ENCODE results near the gene DCC. TPM values are rescaled to one million over a fixed set of nuclear protein-coding genes. Genes with fewer than 3 reads are reported as not detected.

Gene DCC
- total RNA-seq, 4 donors from 2014 or later = 0.16 TPM; not detected in 3

DNA sequence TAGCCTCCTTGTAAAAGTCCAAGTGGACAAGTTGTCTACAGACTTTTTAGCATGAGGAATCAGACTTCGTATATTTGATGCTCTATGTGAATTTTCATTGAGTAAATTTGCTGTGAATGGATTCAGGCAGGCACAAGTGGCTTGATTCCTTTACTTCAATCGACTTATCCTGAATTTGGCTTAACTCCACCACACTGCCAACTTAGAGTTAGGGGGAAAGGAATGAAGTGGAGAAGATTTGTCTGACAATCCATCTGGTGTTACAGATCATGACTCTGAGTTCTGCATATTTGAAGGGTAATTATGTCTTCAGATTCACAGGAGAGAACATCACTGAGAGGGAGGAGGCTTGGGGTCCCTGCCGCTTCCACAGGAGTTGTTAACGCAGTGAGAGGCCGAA, 829.3 kb downstream of the DCC start:
- no peak for DNase-seq (ENCODE audit: low spot score in 2 of 2)

DNA sequence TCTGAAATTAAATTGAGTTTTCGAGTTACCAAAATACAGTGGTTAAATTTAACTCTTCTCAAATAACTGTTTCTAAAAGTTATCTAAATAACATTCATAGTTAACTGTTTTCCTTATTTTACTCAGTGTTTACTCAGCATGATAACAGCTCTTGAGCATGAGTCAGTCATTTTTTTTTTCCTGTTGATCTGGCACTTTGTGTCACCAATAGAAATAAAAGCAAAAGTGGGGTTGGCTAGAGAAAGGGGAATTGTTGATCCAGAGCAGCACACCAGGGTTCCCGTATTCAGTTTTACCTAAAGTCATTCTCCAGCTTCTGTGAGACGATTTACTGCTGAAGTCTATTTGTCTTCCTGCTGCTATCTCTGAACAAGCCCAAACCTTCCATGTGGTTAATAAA, 851.6 kb downstream of the DCC start:
- H3K27ac ChIP-seq = no peak overlapping the region
- H3K9me3 ChIP-seq = no peaks in the 10 kb centered on the region
- H3K4me1 ChIP-seq = no peaks in the 10 kb centered on the region
- H3K36me3 ChIP-seq = no peaks in the 10 kb centered on the region
- WGBS = 64% methylated on average over 3 of the region's 3 CpGs
- no peak overlapping the region for H3K4me3 ChIP-seq
- no peak for TF ChIP-seq POLR2AphosphoS5 (IDR thresholded peaks at IDR 0.05)
- TF ChIP-seq POLR2A (IDR thresholded peaks at IDR 0.05) = no peak
- no peak for TF ChIP-seq EP300 (IDR thresholded peaks at IDR 0.05)
- TF ChIP-seq, protein P1, sequence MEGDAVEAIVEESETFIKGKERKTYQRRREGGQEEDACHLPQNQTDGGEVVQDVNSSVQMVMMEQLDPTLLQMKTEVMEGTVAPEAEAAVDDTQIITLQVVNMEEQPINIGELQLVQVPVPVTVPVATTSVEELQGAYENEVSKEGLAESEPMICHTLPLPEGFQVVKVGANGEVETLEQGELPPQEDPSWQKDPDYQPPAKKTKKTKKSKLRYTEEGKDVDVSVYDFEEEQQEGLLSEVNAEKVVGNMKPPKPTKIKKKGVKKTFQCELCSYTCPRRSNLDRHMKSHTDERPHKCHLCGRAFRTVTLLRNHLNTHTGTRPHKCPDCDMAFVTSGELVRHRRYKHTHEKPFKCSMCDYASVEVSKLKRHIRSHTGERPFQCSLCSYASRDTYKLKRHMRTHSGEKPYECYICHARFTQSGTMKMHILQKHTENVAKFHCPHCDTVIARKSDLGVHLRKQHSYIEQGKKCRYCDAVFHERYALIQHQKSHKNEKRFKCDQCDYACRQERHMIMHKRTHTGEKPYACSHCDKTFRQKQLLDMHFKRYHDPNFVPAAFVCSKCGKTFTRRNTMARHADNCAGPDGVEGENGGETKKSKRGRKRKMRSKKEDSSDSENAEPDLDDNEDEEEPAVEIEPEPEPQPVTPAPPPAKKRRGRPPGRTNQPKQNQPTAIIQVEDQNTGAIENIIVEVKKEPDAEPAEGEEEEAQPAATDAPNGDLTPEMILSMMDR (IDR thresholded peaks at IDR 0.05) = no peak
- DNase-seq (ENCODE audit: low spot score in 2 of 2) = no peak
- no peaks in the 10 kb centered on the region for H3K27me3 ChIP-seq

More for the DNA sequence above, 829.3 kb downstream of the DCC start:
- no peaks in the 10 kb centered on the region for H3K36me3 ChIP-seq
- TF ChIP-seq POLR2A (IDR thresholded peaks at IDR 0.05) (no peak), POLR2AphosphoS5 (IDR thresholded peaks at IDR 0.05) (no peak), EP300 (IDR thresholded peaks at IDR 0.05) (no peak)
- TF ChIP-seq, protein P1 (IDR thresholded peaks at IDR 0.05) = no peak
- no peaks in the 10 kb centered on the region for H3K9me3 ChIP-seq
- H3K27me3 ChIP-seq = no peaks in the 10 kb centered on the region
- H3K27ac ChIP-seq = no peak overlapping the region
- H3K4me3 ChIP-seq = no peak overlapping the region
- 84% methylated on average over 5 of the region's 5 CpGs for WGBS
- no peaks in the 10 kb centered on the region for H3K4me1 ChIP-seq

DNA sequence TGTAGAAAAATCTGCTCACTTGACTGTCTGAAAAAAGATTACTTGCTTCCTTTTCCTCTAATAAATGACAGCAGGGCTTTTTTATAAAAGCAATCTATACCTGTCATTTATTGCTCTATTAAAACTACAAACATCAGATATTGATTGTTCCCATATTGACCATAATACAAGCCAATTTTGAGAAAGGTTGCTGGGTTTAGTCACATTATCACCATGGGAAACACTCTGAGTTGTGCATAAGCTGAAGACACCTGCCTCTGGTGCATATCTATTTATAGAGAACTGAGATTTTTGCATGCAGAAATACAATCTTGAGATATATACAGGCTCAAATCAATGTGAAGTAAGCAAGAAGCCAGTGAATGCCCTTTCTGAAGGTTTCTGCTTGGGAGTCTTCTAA, 853.9 kb downstream of the DCC start:
- Histone ChIP-seq H3K27ac (no peak overlapping the region), H3K9me3 (no peaks in the 10 kb centered on the region), H3K4me1 (no peaks in the 10 kb centered on the region), H3K36me3 (no peaks in the 10 kb centered on the region), H3K27me3 (no peaks in the 10 kb centered on the region), H3K4me3 (no peak overlapping the region)
- TF ChIP-seq POLR2A (IDR thresholded peaks at IDR 0.05) (no peak), POLR2AphosphoS5 (IDR thresholded peaks at IDR 0.05) (no peak), EP300 (IDR thresholded peaks at IDR 0.05) (no peak)
- TF ChIP-seq, protein P1 (IDR thresholded peaks at IDR 0.05) = no peak
- DNase-seq (ENCODE audit: low spot score in 2 of 2) = no peak

DNA sequence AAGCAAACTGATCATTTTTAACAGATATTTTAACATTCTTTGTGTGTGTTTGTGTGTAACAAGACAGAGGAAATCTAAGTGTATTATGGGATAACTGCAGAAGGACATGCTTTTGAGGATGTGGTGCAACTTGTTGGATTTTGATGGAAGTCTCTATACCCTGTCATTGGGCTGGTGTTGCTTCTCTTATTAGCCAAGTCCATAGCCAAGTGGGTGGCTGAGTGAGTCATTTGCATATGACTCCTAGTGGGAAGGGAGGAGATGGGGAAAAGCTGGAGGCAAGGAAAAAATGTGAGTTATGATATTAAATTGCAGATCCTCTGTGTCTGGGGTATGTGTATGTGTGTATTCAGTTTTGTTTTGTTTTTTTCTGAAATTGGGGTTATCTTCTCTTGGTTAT, 879.9 kb downstream of the DCC start:
- no peaks in the 10 kb centered on the region for H3K27me3 ChIP-seq
- no peaks in the 10 kb centered on the region for H3K9me3 ChIP-seq
- H3K4me1 ChIP-seq = no peaks in the 10 kb centered on the region
- H3K36me3 ChIP-seq = no peaks in the 10 kb centered on the region
- DNase-seq (ENCODE audit: low spot score in 2 of 2) = no peak
- H3K27ac ChIP-seq = no peak overlapping the region
- TF ChIP-seq POLR2AphosphoS5 (IDR thresholded peaks at IDR 0.05) (no peak), EP300 (IDR thresholded peaks at IDR 0.05) (no peak), POLR2A (IDR thresholded peaks at IDR 0.05) (no peak)
- TF ChIP-seq, protein P1 (IDR thresholded peaks at IDR 0.05) = no peak
- no peak overlapping the region for H3K4me3 ChIP-seq

DNA sequence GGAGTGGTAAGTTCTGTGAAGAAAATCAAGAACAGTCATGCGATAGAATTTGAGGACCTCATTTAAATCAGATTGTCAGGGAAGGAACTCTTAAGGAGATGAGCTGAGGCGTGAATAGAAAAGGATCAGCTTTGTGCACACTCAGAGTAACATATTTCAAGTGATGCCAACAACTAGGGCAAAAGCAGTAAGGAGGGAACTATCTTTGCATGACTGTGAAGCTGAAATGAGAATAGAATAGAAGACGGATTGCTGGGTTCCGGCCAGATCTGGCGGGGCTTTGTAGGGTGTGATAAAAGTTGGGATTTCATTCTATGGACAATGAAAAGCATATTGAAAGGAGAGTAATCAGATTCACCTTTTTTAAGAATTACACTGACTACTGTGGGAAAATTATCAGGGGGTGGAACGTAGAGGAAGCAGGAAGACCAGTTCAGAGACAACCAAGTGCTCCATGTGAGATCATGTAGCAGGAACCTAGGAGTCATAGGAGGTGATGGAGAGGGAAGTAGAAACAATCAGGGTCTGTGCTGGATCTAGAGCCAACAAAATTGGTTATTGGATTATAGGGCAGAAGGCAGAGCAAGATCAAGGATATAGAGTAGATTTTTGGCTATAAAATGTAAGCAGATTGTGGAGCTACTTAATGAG, 884.3 kb downstream of the DCC start:
- no peak for DNase-seq (ENCODE audit: low spot score in 2 of 2)
- no peak overlapping the region for H3K27ac ChIP-seq
- no peak for TF ChIP-seq POLR2A (IDR thresholded peaks at IDR 0.05)
- TF ChIP-seq, protein P1 (IDR thresholded peaks at IDR 0.05) = no peak
- no peak for TF ChIP-seq POLR2AphosphoS5 (IDR thresholded peaks at IDR 0.05)
- no peak for TF ChIP-seq EP300 (IDR thresholded peaks at IDR 0.05)
- H3K27me3 ChIP-seq = no peaks in the 10 kb centered on the region
- no peaks in the 10 kb centered on the region for H3K36me3 ChIP-seq
- WGBS = 84% methylated on average over 6 of the region's 6 CpGs
- no peaks in the 10 kb centered on the region for H3K4me1 ChIP-seq
- no peaks in the 10 kb centered on the region for H3K9me3 ChIP-seq
- no peak overlapping the region for H3K4me3 ChIP-seq
